ENCODE data around the gene PBX3. TPM values are rescaled to one million over a fixed set of nuclear protein-coding genes. Genes with fewer than 3 reads are reported as not detected.

PBX3 gene
- total and polyA plus RNA-seq, 4 donors: 7.3 to 18.9 (median 11.1) TPM

- peaks cover 0 to 2% (median 0%) of the 10 kb centered on the region in 4 donors for H3K36me3 ChIP-seq (ENCODE audit: control insufficient read depth in 4 of 4, insufficient read depth in 3 of 4, low read depth in 1 of 4, low read length in 3 of 4)
- TF ChIP-seq HNF4G (IDR thresholded peaks at IDR 0.05) (no peak), NR2F2 (IDR thresholded peaks at IDR 0.05) (no peak), FOXA2 (IDR thresholded peaks at IDR 0.05) (no peak), ZBTB33 (IDR thresholded peaks at IDR 0.05) (no peak), GABPA (IDR thresholded peaks at IDR 0.05 in 1 of 2, conservative IDR thresholded peaks at IDR 0.05 in 1 of 2) (no peak)
- TF ChIP-seq, protein P1, sequence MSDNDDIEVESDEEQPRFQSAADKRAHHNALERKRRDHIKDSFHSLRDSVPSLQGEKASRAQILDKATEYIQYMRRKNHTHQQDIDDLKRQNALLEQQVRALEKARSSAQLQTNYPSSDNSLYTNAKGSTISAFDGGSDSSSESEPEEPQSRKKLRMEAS (IDR thresholded peaks at IDR 0.05): no peak
- H3K27me3 ChIP-seq (ENCODE audit: control insufficient read depth in 4 of 4, insufficient read depth in 4 of 4, low read length in 3 of 4): no peaks in the 10 kb centered on the region
- peaks cover 2 to 38% (median 10%) of the 10 kb centered on the region in 4 donors for H3K4me1 ChIP-seq (ENCODE audit: control insufficient read depth in 4 of 4, insufficient read depth in 4 of 4, low read length in 3 of 4)
- no peak for DNase-seq (ENCODE audit: low spot score)
- no peak overlapping the region for H3K9ac ChIP-seq (ENCODE audit: low read depth in 1 of 2, low read length in 2 of 2)
- H3K9me3 ChIP-seq (ENCODE audit: control insufficient read depth in 4 of 4, low read length in 3 of 4): no peaks in the 10 kb centered on the region
- WGBS: 93% methylated on average over 5 of the region's 5 CpGs
- H3K4me3 ChIP-seq (ENCODE audit: low read depth in 1 of 3, low read length in 3 of 3): no peak overlapping the region
- no peak overlapping the region for H3K27ac ChIP-seq (ENCODE audit: low read depth in 1 of 2, low read length in 2 of 2)
Observed at GRCh38 chr9:125956102-125956501, 208.9 kb downstream of the PBX3 start.

DNA sequence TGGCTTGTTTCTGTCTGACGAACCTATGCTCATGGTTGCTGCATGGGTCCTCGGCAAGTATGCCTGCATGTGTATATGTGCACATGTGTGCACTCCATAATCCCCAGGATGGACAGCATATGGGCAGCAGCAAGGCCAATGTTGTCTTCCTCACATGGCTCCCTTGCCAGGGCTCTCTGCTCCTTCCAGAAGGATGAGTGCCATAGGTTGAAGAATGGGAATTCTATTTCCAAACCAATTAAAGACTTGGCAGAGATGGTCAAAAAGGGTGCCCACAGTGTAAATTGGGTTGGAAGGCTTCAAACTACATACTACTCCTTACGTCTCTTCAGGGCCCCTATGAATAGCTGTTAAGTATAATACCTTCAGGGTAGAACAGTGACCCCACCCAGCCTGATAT is 212.1 kb downstream of the PBX3 start:
- TF ChIP-seq NR2F2 (IDR thresholded peaks at IDR 0.05): no peak
- TF ChIP-seq, protein P2, sequence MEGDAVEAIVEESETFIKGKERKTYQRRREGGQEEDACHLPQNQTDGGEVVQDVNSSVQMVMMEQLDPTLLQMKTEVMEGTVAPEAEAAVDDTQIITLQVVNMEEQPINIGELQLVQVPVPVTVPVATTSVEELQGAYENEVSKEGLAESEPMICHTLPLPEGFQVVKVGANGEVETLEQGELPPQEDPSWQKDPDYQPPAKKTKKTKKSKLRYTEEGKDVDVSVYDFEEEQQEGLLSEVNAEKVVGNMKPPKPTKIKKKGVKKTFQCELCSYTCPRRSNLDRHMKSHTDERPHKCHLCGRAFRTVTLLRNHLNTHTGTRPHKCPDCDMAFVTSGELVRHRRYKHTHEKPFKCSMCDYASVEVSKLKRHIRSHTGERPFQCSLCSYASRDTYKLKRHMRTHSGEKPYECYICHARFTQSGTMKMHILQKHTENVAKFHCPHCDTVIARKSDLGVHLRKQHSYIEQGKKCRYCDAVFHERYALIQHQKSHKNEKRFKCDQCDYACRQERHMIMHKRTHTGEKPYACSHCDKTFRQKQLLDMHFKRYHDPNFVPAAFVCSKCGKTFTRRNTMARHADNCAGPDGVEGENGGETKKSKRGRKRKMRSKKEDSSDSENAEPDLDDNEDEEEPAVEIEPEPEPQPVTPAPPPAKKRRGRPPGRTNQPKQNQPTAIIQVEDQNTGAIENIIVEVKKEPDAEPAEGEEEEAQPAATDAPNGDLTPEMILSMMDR (IDR thresholded peaks at IDR 0.05; ENCODE audit: low read depth, low read length, missing input control): no peak
- no peak for TF ChIP-seq EGR1 (IDR thresholded peaks at IDR 0.05; ENCODE audit: low read depth in 2 of 2)
- no peak for TF ChIP-seq HNF4A (conservative IDR thresholded peaks at IDR 0.05)
- TF ChIP-seq TAF1 (conservative IDR thresholded peaks at IDR 0.05): no peak
- TF ChIP-seq FOXA1 (IDR thresholded peaks at IDR 0.05): no peak
- no peak for TF ChIP-seq ZBTB33 (IDR thresholded peaks at IDR 0.05)
- no peak for TF ChIP-seq GABPA (IDR thresholded peaks at IDR 0.05 in 1 of 2, conservative IDR thresholded peaks at IDR 0.05 in 1 of 2)
- TF ChIP-seq, protein P1 (IDR thresholded peaks at IDR 0.05): no peak
- TF ChIP-seq, protein P3, sequence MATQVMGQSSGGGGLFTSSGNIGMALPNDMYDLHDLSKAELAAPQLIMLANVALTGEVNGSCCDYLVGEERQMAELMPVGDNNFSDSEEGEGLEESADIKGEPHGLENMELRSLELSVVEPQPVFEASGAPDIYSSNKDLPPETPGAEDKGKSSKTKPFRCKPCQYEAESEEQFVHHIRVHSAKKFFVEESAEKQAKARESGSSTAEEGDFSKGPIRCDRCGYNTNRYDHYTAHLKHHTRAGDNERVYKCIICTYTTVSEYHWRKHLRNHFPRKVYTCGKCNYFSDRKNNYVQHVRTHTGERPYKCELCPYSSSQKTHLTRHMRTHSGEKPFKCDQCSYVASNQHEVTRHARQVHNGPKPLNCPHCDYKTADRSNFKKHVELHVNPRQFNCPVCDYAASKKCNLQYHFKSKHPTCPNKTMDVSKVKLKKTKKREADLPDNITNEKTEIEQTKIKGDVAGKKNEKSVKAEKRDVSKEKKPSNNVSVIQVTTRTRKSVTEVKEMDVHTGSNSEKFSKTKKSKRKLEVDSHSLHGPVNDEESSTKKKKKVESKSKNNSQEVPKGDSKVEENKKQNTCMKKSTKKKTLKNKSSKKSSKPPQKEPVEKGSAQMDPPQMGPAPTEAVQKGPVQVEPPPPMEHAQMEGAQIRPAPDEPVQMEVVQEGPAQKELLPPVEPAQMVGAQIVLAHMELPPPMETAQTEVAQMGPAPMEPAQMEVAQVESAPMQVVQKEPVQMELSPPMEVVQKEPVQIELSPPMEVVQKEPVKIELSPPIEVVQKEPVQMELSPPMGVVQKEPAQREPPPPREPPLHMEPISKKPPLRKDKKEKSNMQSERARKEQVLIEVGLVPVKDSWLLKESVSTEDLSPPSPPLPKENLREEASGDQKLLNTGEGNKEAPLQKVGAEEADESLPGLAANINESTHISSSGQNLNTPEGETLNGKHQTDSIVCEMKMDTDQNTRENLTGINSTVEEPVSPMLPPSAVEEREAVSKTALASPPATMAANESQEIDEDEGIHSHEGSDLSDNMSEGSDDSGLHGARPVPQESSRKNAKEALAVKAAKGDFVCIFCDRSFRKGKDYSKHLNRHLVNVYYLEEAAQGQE (IDR thresholded peaks at IDR 0.05): no peak
- TF ChIP-seq RXRA (IDR thresholded peaks at IDR 0.05): no peak
- no peak for TF ChIP-seq HNF4G (IDR thresholded peaks at IDR 0.05)
- no peak for TF ChIP-seq YY1 (IDR thresholded peaks at IDR 0.05)
- TF ChIP-seq RAD21 (IDR thresholded peaks at IDR 0.05): no peak
- TF ChIP-seq ATF3 (IDR thresholded peaks at IDR 0.05): no peak
- no peak for TF ChIP-seq SP1 (IDR thresholded peaks at IDR 0.05)
- no peak for TF ChIP-seq FOXA2 (IDR thresholded peaks at IDR 0.05)
- no peak for TF ChIP-seq JUND (IDR thresholded peaks at IDR 0.05)
- DNase-seq (ENCODE audit: low spot score): no peak
- Histone ChIP-seq H3K36me3 (ENCODE audit: control insufficient read depth in 4 of 4, insufficient read depth in 3 of 4, low read depth in 1 of 4, low read length in 3 of 4) (peaks cover 0 to 7% (median 4%) of the 10 kb centered on the region in 4 donors), H3K9me3 (ENCODE audit: control insufficient read depth in 4 of 4, low read length in 3 of 4) (no peaks in the 10 kb centered on the region), H3K4me1 (ENCODE audit: control insufficient read depth in 4 of 4, insufficient read depth in 4 of 4, low read length in 3 of 4) (peaks cover 0 to 10% (median 2%) of the 10 kb centered on the region in 4 donors), H3K9ac (ENCODE audit: low read depth in 1 of 2, low read length in 2 of 2) (no peak overlapping the region), H3K27me3 (ENCODE audit: control insufficient read depth in 4 of 4, insufficient read depth in 4 of 4, low read length in 3 of 4) (no peaks in the 10 kb centered on the region), H3K27ac (ENCODE audit: low read depth in 1 of 2, low read length in 2 of 2) (no peak overlapping the region), H3K4me3 (ENCODE audit: low read depth in 1 of 3, low read length in 3 of 3) (no peak overlapping the region)
- 95% methylated on average over 3 of the region's 3 CpGs for WGBS
